WTC11 (cell line): ENCODE results near the gene DZANK1.

Source experiments
- AFF4 ChIP-seq: sonication (generic); formaldehyde crosslinking; IDR thresholded peaks from 2 replicates; pipeline ENCODE4 v1.8.1; 2023; ENCODE audit warnings: mild to moderate bottlenecking, missing genetic modification reagents, borderline replicate concordance
- CBFB ChIP-seq: sonication (generic); formaldehyde crosslinking; IDR thresholded peaks from 2 replicates; pipeline ENCODE4 v1.8.1; 2022; ENCODE audit warnings: mild to moderate bottlenecking, low read depth, missing genetic modification reagents
- NFYB ChIP-seq: sonication (generic); formaldehyde crosslinking; conservative IDR thresholded peaks from 2 replicates; pipeline ENCODE4 v1.8.0; 2022; ENCODE audit warnings: low read depth, missing genetic modification reagents
- SP1 ChIP-seq: sonication (generic); formaldehyde crosslinking; conservative IDR thresholded peaks from 2 replicates; pipeline ENCODE4 v1.8.1; 2022; ENCODE audit warnings: missing genetic modification reagents
- ZBTB43 ChIP-seq: sonication (generic); formaldehyde crosslinking; IDR thresholded peaks from 2 replicates; pipeline ENCODE4 v1.8.1; 2023; ENCODE audit warnings: mild to moderate bottlenecking, missing genetic modification reagents
- TF ChIP-seq, protein P1 (sequence below): fragments of 200-600 bp; IDR thresholded peaks from 2 replicates; pipeline ENCODE4 v1.8.0; 2022; ENCODE audit warnings: antibody characterized with exemption

DNA sequence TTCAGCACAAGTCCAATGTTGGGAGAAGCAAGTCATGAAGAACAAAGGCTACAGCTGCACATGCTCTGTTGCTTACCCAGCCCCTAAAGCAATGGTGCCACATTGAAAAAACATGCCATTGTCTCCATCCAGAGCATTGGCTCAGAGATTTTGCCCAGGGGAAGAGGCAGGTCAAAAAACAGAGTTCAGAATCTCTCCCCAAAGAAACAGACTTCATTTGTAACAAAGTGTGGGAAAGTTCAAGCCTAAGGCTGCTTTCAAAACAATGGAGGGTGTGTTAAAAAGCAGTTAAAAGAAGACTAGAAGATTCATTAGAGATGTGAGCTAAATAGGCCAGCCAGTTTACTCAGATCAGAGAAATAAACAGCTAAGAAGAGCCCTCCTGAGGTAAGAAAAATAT, 63.6 kb downstream of the DZANK1 start:
- TF ChIP-seq, protein P1, sequence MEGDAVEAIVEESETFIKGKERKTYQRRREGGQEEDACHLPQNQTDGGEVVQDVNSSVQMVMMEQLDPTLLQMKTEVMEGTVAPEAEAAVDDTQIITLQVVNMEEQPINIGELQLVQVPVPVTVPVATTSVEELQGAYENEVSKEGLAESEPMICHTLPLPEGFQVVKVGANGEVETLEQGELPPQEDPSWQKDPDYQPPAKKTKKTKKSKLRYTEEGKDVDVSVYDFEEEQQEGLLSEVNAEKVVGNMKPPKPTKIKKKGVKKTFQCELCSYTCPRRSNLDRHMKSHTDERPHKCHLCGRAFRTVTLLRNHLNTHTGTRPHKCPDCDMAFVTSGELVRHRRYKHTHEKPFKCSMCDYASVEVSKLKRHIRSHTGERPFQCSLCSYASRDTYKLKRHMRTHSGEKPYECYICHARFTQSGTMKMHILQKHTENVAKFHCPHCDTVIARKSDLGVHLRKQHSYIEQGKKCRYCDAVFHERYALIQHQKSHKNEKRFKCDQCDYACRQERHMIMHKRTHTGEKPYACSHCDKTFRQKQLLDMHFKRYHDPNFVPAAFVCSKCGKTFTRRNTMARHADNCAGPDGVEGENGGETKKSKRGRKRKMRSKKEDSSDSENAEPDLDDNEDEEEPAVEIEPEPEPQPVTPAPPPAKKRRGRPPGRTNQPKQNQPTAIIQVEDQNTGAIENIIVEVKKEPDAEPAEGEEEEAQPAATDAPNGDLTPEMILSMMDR: no peak
- TF ChIP-seq SP1 (CRISPR knock-in tag): no peak
- TF ChIP-seq AFF4 (CRISPR knock-in tag): no peak
- no peak for TF ChIP-seq CBFB
- TF ChIP-seq ZBTB43 (CRISPR knock-in tag): no peak
- no peak for TF ChIP-seq NFYB
